Prostate gland (tissue), 2 donors: ENCODE measurements around the gene TXNL1.

Experiments
- POLR2A ChIP-seq: fragments of 450-650 bp; IDR thresholded peaks from one replicate; pipeline ENCODE4 v1.6.1; 2016; ENCODE audit warnings: antibody characterized with exemption, mild to moderate bottlenecking
- TF ChIP-seq, protein P1 (sequence below), 4 experiments: fragments of 200-600 bp in 2 of 4; fragments of 450-650 bp in 2 of 4; sonication (generic) in 2 of 4; IDR thresholded peaks; 1 replicate in 3 of 4; 2 replicates in 1 of 4; pipeline ENCODE4 v1.5.1; 2016 to 2019; ENCODE audit warnings: antibody characterized with exemption in 4 of 4, mild to moderate bottlenecking in 2 of 4, moderate library complexity in 2 of 4

DNA sequence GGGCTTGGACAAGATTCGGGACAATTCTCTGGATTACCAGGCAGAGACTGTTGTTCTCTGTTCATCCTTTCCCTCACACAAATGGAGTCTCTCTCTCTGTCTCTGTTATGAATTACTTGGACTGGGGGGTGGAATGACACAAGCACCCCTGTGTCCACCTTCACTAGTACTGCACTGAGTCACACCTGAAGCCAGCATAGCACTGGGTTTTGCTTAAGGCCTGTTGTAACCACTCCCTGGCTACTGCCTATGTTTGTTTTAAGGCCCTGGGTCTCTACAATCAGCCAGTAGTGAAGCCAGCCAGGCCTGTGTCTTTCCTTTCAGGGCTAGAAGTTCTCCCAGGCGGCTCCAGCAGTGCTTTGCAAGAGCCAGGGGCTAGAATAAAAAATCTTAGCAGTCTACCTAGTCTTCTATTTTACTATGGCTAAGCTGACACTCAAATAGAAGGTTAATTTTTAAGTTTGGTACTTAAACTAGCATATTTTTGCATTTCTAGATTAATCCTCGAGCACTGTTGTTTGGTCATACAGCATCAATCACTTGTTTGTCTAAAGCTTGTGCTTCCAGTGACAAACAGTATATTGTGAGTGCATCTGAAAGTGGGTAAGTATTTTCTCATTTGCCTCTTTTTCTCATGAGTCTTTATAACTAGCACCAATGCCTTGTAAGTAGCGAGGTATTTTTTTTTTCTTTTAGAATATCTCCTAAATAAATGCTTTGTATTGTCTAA lies 40.6 kb upstream of the TXNL1 start:
- no peak for TF ChIP-seq POLR2A
- TF ChIP-seq, protein P1, sequence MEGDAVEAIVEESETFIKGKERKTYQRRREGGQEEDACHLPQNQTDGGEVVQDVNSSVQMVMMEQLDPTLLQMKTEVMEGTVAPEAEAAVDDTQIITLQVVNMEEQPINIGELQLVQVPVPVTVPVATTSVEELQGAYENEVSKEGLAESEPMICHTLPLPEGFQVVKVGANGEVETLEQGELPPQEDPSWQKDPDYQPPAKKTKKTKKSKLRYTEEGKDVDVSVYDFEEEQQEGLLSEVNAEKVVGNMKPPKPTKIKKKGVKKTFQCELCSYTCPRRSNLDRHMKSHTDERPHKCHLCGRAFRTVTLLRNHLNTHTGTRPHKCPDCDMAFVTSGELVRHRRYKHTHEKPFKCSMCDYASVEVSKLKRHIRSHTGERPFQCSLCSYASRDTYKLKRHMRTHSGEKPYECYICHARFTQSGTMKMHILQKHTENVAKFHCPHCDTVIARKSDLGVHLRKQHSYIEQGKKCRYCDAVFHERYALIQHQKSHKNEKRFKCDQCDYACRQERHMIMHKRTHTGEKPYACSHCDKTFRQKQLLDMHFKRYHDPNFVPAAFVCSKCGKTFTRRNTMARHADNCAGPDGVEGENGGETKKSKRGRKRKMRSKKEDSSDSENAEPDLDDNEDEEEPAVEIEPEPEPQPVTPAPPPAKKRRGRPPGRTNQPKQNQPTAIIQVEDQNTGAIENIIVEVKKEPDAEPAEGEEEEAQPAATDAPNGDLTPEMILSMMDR (IDR thresholded peaks at IDR 0.05), result no peak
